Esophagus squamous epithelium (tissue), 5 donors: ENCODE data around the gene COMT. TPM values are rescaled to one million over a fixed set of nuclear protein-coding genes. Genes with fewer than 3 reads are reported as not detected.
A peak's percentile ranks its signal among the peaks of the same experiment; 100 is the strongest.

Source experiments
- DNase-seq: peaks from one replicate; lab custom pipeline; 2025; lab: John Stamatoyannopoulos, UW
- H3K27ac ChIP-seq, 4 donors: fragments of 200-600 bp; sonication (generic); one replicate each; pipeline ENCODE4 v1.5.1; 2016 to 2019; ENCODE audit warnings: mild to moderate bottlenecking in 1 of 4
- H3K27me3 ChIP-seq, 4 donors: fragments of 200-600 bp; sonication (generic); 1 replicate in 3 of 4; 2 replicates in 1 of 4; pipeline versions ENCODE4 v1.5.1 to v1.6.0; 2017 to 2021; ENCODE audit warnings: antibody characterized with exemption in 1 of 4
- H3K36me3 ChIP-seq, 3 donors: fragments of 200-600 bp; sonication (generic); one replicate each; pipeline ENCODE4 v1.5.1; 2016 to 2019
- H3K4me1 ChIP-seq, 3 donors: fragments of 200-600 bp; sonication (generic); one replicate each; pipeline ENCODE4 v1.5.1; 2017 to 2019
- H3K4me3 ChIP-seq, 4 donors: fragments of 200-600 bp; sonication (generic); 1 replicate in 3 of 4; 2 replicates in 1 of 4; pipeline ENCODE4 v1.5.1; 2016 to 2019; ENCODE audit warnings: mild to moderate bottlenecking in 2 of 4, moderate library complexity in 1 of 4
- H3K9me3 ChIP-seq, 3 donors: fragments of 200-600 bp; sonication (generic); one replicate each; pipeline ENCODE4 v1.5.1; 2016 to 2019
- POLR2A ChIP-seq, 4 donors: fragments of 450-650 bp; IDR thresholded peaks; one replicate each; pipeline ENCODE4 v1.6.1; 2017; ENCODE audit warnings: antibody characterized with exemption in 4 of 4, mild to moderate bottlenecking in 4 of 4, moderate library complexity in 3 of 4
- WGBS, 2 donors: methylation state at CpG; one replicate each; pipeline ENCODE4 v1.1.5; 2018; 5-methylcytosine and 5-hydroxymethylcytosine counted together
- intact Hi-C: fragments of 100-400 bp; cut with DNase I; formaldehyde crosslinking; loops from one replicate; pipeline ENCODE4 v1.15.0; 2022
- total RNA-seq, 4 donors: library from RNA; depleted of rRNA; stranded (reverse); fragments of >200 nt; gene quantifications; one replicate each; pipeline ENCODE4 v1.1.0, GENCODE V29; 2016
- TF ChIP-seq, protein P1 (sequence below), 6 experiments: fragments of 450-650 bp in 4 of 6; fragments of 200-600 bp in 2 of 6; sonication (generic) in 2 of 6; IDR thresholded peaks; one replicate each; pipeline ENCODE4 v1.5.1; 2016 to 2019; ENCODE audit warnings: antibody characterized with exemption in 6 of 6, mild to moderate bottlenecking in 4 of 6, moderate library complexity in 4 of 6
- donor health status: DM: yes; HTN: yes; CAD: no.

The COMT gene
- total RNA-seq, 4 donors from 2014 or later, result 210 to 422 (median 234) TPM

- Histone ChIP-seq H3K27ac (no peak overlapping the region), H3K27me3 (no peaks in the 10 kb centered on the region), H3K4me1 (peaks cover 14 to 34% (median 17%) of the 10 kb centered on the region in 3 donors), H3K4me3 (no peak overlapping the region), H3K36me3 (no peaks in the 10 kb centered on the region), H3K9me3 (no peaks in the 10 kb centered on the region)
- no peak for TF ChIP-seq POLR2A (IDR thresholded peaks at IDR 0.05)
- TF ChIP-seq, protein P1, sequence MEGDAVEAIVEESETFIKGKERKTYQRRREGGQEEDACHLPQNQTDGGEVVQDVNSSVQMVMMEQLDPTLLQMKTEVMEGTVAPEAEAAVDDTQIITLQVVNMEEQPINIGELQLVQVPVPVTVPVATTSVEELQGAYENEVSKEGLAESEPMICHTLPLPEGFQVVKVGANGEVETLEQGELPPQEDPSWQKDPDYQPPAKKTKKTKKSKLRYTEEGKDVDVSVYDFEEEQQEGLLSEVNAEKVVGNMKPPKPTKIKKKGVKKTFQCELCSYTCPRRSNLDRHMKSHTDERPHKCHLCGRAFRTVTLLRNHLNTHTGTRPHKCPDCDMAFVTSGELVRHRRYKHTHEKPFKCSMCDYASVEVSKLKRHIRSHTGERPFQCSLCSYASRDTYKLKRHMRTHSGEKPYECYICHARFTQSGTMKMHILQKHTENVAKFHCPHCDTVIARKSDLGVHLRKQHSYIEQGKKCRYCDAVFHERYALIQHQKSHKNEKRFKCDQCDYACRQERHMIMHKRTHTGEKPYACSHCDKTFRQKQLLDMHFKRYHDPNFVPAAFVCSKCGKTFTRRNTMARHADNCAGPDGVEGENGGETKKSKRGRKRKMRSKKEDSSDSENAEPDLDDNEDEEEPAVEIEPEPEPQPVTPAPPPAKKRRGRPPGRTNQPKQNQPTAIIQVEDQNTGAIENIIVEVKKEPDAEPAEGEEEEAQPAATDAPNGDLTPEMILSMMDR (IDR thresholded peaks at IDR 0.05), result no peak
- WGBS, 2 donors, result 77 to 82% methylated on average over 15 to 16 of the region's 16 CpGs
- intact Hi-C loops, result no loop called here
- no peak for DNase-seq
Measured at GRCh38 chr22:19937616-19938473, 3.7 kb upstream of the COMT start.

- intact Hi-C loops, result no loop called here
- TF ChIP-seq, protein P1 (IDR thresholded peaks at IDR 0.05), result no peak
- TF ChIP-seq POLR2A (IDR thresholded peaks at IDR 0.05), result no peak
- Histone ChIP-seq H3K27me3 (no peaks in the 10 kb centered on the region), H3K27ac (peak overlapping the region; percentile 92 to 97 (median 94)), H3K9me3 (no peaks in the 10 kb centered on the region), H3K4me3 (peak overlapping the region; percentile 65 to 97 (median 86)), H3K4me1 (peaks cover 25 to 53% (median 27%) of the 10 kb centered on the region in 3 donors), H3K36me3 (no peaks in the 10 kb centered on the region)
- DNase-seq, result no peak
- WGBS, 2 donors, result 72 to 95% methylated on average over 12 to 16 of the region's 21 CpGs
Measured at GRCh38 chr22:19940536-19941364, 822 bp upstream of the COMT start.

- no peaks in the 10 kb centered on the region for H3K36me3 ChIP-seq
- WGBS, 2 donors, result 0 to 3% methylated on average over 5 to 6 of the region's 8 CpGs
- TF ChIP-seq, protein P1 (IDR thresholded peaks at IDR 0.05), result no peak
- peak in 2 of 4 donors; percentile 4 to 6 for TF ChIP-seq POLR2A (IDR thresholded peaks at IDR 0.05)
- peaks cover 25 to 67% (median 31%) of the 10 kb centered on the region in 3 donors for H3K4me1 ChIP-seq
- no peaks in the 10 kb centered on the region for H3K27me3 ChIP-seq
- DNase-seq, result no peak
- peak overlapping the region; percentile 65 to 97 (median 86) for H3K4me3 ChIP-seq
- intact Hi-C loops, result no loop called here
- peak overlapping the region; percentile 92 to 97 (median 94) for H3K27ac ChIP-seq
- H3K9me3 ChIP-seq, result no peaks in the 10 kb centered on the region
Measured at GRCh38 chr22:19942157-19943081, 847 bp downstream of the COMT start.

GRCh38 chr22:19943082-19944026, 1.8 kb downstream of the COMT start:
- intact Hi-C loops, result no loop called here
- no peaks in the 10 kb centered on the region for H3K9me3 ChIP-seq
- no peaks in the 10 kb centered on the region for H3K36me3 ChIP-seq
- H3K27me3 ChIP-seq, result no peaks in the 10 kb centered on the region
- no peak for DNase-seq
- H3K4me1 ChIP-seq, result peaks cover 25 to 70% (median 32%) of the 10 kb centered on the region in 3 donors
- peak overlapping the region; percentile 92 to 97 (median 94) for H3K27ac ChIP-seq
- TF ChIP-seq POLR2A (IDR thresholded peaks at IDR 0.05), result peak in 1 of 4 donors; percentile 24
- TF ChIP-seq, protein P1 (IDR thresholded peaks at IDR 0.05), result peak in 1 of 6 experiments; percentile 5
- H3K4me3 ChIP-seq, result peak overlapping the region in 3 of 4 donors; percentile 65 to 97 (median 80)
- WGBS, 2 donors, result 45 to 47% methylated on average over 8 to 10 of the region's 11 CpGs
